ENCODE results near the gene SLX9.

The SLX9 gene

DNA sequence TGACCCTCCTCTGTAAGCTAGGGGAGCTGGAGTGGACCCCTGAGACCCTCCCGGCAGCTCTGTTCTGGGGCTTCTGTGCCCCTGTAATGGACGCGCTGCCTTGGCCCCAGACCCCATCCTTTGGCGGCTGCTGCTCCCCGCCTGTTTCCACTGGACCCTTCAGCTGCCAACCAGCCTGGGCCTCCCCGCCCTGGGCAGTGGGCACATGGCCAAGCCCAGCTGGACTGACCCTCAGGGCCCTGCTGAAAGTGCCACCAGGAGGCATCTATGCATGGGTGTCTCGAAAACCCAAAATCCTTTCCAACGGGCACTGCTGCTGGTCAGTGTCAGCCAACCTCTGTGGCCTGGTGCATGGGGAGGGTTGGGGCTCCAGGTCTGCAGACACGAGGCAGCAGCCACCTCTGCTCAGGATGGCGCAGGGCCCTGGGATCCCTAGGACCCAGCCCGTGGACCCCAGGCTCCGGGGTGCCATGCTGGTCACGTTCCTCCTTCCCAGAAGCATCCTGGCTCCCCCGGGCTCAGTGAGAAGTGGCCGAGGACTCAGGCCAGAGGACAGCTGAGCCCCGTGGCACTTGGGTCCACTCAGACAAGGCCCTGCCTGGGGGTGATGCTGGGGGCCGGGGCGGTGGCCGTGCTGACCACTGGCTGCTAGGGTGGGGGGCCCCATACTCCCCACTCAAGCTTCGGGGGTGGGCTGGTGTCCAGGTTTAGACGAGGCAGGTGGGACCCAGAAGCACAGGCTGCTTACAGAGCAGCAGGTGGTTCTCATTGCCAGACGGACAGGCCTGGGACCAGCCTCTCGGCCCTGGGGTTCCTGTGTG is 46.9 kb downstream of the SLX9 start:
- no peak overlapping the region for H3K27ac Mint-ChIP-seq
- H3K4me3 Mint-ChIP-seq: no peak overlapping the region
- H3K9me3 Mint-ChIP-seq (ENCODE audit: low read depth): no peaks in the 10 kb centered on the region
- H3K4me1 Mint-ChIP-seq (ENCODE audit: low read depth): no peaks in the 10 kb centered on the region
- H3K27me3 Mint-ChIP-seq: no peaks in the 10 kb centered on the region
- H3K36me3 Mint-ChIP-seq: no peaks in the 10 kb centered on the region

DNA sequence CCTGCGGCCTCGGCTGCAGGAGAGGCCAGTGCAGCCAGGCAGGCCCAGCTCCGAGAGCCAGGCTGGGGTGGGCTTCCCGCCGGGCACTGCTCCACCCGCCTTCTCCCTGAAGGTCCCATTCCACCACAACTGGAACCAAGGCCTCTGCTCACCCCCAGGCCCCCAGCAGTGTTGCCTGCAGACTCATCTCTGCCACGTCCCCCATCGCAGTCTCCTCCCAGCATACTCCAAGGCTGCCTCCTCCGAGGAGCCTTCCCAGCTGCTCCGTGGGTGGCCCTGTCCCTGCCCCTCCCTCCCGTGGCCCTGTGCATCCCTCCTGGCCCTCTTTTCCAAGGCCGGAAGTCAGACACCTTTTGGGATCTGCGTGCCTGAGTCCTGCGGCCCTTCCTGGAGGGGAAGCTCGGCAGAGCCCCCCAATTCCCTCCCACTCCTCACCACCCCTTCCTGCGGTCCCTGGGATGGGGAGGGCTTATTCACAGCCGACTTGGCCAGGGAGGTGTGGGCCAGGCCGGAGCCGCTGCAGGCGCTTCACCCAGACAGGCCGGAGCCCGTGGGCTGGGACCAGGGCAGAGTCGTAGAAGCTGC is 47.6 kb downstream of the SLX9 start:
- no peaks in the 10 kb centered on the region for H3K4me1 Mint-ChIP-seq (ENCODE audit: low read depth)
- no peak overlapping the region for H3K27ac Mint-ChIP-seq
- H3K4me3 Mint-ChIP-seq: no peak overlapping the region
- no peaks in the 10 kb centered on the region for H3K36me3 Mint-ChIP-seq
- no peaks in the 10 kb centered on the region for H3K9me3 Mint-ChIP-seq (ENCODE audit: low read depth)
- no peaks in the 10 kb centered on the region for H3K27me3 Mint-ChIP-seq

GRCh38 chr21:44987886-44988606 is 48.2 kb downstream of the SLX9 start:
- Mint-ChIP-seq H3K4me3 (no peak overlapping the region), H3K27ac (no peak overlapping the region), H3K36me3 (no peaks in the 10 kb centered on the region), H3K9me3 (ENCODE audit: low read depth) (no peaks in the 10 kb centered on the region), H3K4me1 (ENCODE audit: low read depth) (no peaks in the 10 kb centered on the region), H3K27me3 (no peaks in the 10 kb centered on the region)

DNA sequence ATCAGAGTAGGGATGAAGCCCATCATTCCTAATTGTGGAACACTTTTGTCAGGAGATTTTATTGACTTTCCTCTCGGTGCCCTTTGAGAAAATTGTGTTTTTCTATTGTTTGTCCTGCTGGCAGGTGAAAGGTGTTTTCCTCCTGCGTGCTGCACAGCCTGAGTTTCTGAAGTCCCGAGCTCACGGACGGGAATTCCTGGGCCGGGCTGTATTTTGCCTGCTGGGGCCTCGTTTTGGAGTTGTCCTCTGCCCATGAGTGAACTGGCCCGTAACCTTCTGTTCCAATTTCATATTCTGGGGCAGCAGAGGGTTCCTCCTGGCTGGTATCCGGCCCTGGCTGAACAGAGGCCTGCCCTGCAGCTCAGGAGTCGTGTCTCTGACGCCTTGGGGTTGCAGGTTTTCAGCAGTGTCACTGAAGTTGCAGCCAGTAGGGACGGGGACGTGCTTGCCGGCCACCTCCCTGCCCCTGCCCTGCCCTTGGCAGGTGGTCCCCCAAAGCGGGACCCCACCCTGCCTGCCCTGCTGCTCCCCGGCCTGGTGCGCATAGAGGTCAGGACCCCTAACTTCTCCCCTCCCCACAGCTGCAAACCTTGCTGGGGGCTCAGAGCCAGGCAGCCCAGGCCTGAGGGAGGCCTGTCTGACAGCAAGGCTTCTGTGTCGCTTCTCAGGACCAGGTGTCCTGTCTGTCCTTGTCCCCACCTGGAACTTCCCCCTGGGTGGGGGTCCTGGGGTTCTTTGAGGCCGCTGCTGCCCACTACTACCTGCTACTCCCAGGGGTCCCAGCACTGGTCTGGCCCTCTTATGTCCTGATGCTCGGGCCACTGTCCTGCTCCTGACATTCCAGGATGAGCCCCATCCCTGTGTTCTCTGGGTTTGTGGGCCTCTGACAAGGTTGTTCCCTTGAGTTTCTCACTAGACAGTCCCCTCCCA is 49.0 kb downstream of the SLX9 start:
- Mint-ChIP-seq H3K27me3 (no peaks in the 10 kb centered on the region), H3K4me1 (ENCODE audit: low read depth) (no peaks in the 10 kb centered on the region), H3K4me3 (no peak overlapping the region), H3K9me3 (ENCODE audit: low read depth) (no peaks in the 10 kb centered on the region), H3K36me3 (no peaks in the 10 kb centered on the region), H3K27ac (no peak overlapping the region)

- Mint-ChIP-seq H3K27ac (no peak overlapping the region), H3K27me3 (no peaks in the 10 kb centered on the region), H3K9me3 (ENCODE audit: low read depth) (no peaks in the 10 kb centered on the region), H3K4me1 (ENCODE audit: low read depth) (no peaks in the 10 kb centered on the region), H3K4me3 (no peak overlapping the region), H3K36me3 (no peaks in the 10 kb centered on the region)
These were observed 49.7 kb downstream of the SLX9 start for GRCh38 chr21:44989537-44989886.

GRCh38 chr21:44989943-44990780 is 50.3 kb downstream of the SLX9 start:
- Mint-ChIP-seq H3K27ac (no peak overlapping the region), H3K27me3 (no peaks in the 10 kb centered on the region), H3K4me1 (ENCODE audit: low read depth) (no peaks in the 10 kb centered on the region), H3K36me3 (no peaks in the 10 kb centered on the region), H3K9me3 (ENCODE audit: low read depth) (no peaks in the 10 kb centered on the region), H3K4me3 (no peak overlapping the region)

DNA sequence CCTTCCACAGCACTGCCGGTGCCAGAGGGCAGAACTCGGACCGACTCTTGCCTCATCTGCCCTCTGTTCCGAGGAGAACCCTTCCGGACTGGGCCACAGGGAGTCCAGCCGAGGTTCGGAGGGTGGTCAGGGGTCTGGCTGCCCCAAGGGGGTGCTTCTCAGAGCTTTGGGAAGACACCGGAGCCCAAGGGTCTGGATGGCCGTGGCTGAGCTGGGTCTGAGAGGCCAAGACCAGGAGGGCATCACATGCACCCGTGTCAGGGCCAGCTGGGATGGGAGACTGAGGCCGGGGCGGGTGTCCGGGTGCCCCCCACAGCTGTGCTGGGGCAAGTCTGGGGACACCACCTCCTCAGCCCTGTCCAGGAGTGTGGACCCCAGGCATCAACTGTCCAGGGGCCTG is 51.1 kb downstream of the SLX9 start:
- Mint-ChIP-seq H3K4me1 (ENCODE audit: low read depth) (no peaks in the 10 kb centered on the region), H3K9me3 (ENCODE audit: low read depth) (no peaks in the 10 kb centered on the region), H3K4me3 (no peak overlapping the region), H3K27ac (no peak overlapping the region), H3K36me3 (no peaks in the 10 kb centered on the region), H3K27me3 (no peaks in the 10 kb centered on the region)

DNA sequence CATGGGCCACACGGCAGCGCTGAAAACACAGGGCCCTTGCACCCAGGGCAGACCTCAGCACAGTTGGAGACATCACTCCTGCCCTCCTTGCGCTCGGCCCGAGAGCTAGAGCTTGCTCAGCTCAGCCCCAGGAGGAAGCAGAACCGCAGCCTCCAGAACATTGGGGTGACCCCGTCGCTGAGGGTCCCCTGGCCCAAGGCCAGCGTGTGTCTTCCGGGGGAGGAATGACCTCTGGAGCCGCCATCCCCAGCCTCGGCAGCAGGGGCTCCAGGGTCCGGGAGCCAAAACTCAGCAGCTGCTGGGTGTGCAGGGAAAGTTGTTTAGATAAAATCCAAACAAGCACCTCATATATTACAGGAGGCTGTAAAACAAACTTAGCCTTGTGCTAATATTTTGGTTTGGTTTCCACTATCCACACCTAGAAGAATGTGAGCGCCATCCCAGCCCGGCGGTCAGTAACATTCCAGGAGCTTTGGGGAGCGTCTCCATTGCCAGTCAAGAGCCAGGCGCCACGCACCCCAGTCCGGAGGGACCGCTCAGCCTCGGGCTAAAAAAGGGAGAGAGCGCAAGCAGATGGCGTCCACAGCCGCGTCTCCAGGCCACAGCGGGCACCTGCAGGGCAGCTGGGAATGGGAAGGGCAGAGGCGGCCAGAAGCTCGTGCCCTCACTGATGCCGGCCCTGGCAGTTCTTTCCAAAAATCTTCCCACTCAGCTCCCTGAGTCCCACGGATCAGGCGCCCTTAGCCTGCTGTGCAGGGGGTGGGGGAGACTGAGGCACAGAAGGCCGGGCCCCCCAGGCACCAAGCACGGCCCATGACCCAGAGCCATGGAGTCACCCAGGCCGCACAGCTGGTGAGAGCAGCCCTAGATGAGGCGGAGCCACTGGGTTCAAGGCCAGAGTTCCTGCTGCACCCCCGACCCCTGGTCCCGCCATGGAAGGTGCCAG is 52.0 kb downstream of the SLX9 start:
- H3K27me3 Mint-ChIP-seq: no peaks in the 10 kb centered on the region
- H3K4me1 Mint-ChIP-seq (ENCODE audit: low read depth): no peaks in the 10 kb centered on the region
- H3K9me3 Mint-ChIP-seq (ENCODE audit: low read depth): no peaks in the 10 kb centered on the region
- H3K27ac Mint-ChIP-seq: no peak overlapping the region
- no peaks in the 10 kb centered on the region for H3K36me3 Mint-ChIP-seq
- no peak overlapping the region for H3K4me3 Mint-ChIP-seq

DNA sequence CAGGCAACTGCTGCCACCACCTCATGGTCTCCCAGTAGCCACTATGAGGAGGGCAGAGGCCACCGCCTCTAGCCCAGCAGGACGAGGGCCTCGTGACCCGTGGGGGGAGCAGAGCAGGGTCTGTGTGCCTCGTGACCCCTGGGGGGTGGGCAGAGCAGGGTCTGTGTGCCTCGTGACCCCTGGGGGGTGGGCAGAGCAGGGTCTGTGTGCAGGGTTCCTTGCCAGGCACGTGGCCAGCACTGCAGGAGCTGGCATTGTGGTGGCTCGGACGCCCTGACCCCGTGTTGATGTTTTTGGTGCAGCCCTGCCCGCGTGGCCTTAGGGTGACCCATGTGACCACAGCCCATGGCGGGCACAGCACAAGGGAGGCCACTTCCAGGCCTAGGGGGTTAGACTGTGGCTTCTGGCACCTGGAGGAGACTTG is 52.8 kb downstream of the SLX9 start:
- H3K4me3 Mint-ChIP-seq: no peak overlapping the region
- H3K9me3 Mint-ChIP-seq (ENCODE audit: low read depth): no peaks in the 10 kb centered on the region
- no peaks in the 10 kb centered on the region for H3K27me3 Mint-ChIP-seq
- no peaks in the 10 kb centered on the region for H3K4me1 Mint-ChIP-seq (ENCODE audit: low read depth)
- H3K27ac Mint-ChIP-seq: no peak overlapping the region
- no peaks in the 10 kb centered on the region for H3K36me3 Mint-ChIP-seq

DNA sequence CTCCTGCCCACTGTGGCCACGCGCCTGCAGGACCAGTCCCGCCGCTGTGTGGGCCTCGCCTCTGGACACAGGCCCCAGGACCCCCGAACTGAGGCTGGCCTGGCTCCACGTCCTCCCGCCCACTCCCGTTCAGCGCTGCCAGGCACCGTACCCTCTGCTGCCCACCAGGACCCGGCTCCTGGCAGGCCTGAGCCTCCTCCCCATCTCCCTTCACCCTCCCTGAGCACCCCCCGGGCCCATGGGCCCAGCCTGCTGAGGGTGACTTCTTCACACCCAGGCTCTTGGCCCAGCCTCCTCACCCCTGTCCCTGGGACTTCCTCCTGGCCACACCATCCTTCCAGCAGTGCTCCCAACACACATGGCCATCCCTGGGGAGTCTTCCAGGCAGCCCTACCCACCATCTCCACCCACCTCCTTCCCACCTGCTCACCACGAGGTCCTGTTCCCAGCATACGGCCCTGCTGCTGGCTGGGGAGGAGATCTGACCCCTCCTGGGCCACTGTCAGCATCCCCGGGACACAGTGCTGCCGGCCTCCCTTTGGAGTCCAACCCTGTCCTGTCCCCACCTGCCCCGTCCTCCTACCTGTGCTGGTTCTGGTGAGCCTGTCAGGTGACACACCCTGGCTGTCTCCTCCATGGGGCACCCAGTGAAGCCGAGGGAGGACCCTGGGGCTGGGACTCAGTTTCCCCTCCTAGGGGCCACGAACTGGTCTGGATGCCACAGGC is 53.7 kb downstream of the SLX9 start:
- no peaks in the 10 kb centered on the region for H3K9me3 Mint-ChIP-seq (ENCODE audit: low read depth)
- no peak overlapping the region for H3K4me3 Mint-ChIP-seq
- H3K36me3 Mint-ChIP-seq: no peaks in the 10 kb centered on the region
- no peaks in the 10 kb centered on the region for H3K27me3 Mint-ChIP-seq
- no peak overlapping the region for H3K27ac Mint-ChIP-seq
- no peaks in the 10 kb centered on the region for H3K4me1 Mint-ChIP-seq (ENCODE audit: low read depth)

GRCh38 chr21:44994047-44994694 is 54.3 kb downstream of the SLX9 start:
- H3K4me3 Mint-ChIP-seq: no peak overlapping the region
- peaks cover 2% of the 10 kb centered on the region for H3K27me3 Mint-ChIP-seq
- H3K9me3 Mint-ChIP-seq (ENCODE audit: low read depth): no peaks in the 10 kb centered on the region

DNA sequence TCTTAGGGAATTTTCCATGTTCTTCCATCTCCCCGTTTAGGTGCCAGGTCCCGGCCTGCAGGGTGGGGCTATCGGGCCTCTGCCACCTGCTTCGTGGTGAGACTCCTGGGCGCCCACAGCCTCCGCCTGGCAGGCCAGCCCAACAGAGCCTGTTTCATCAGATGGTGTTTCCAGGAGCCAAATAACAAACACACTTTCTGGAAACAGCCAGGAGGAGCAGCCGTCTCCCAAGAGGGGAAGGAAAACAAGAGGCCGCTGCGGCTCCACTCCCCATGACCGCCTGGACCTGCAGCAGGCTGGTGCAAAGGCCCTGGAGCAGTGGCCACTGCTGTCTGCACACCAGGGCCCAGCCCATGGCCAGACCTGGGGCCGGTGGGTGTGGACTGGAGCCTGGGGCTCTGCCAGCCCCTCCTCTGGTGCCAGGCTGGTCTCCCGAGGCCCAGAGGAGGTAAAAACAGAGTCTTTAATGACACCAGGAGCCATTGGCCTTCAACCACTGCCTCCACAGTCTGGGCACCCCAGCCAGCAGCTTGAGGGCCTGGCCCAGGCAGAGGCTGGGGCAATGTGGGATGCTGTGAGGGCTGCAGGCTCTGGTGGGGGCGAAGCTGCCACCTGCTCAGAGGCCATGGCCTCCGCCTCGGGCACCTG is 55.0 kb downstream of the SLX9 start:
- Mint-ChIP-seq H3K27ac (no peak overlapping the region), H3K9me3 (ENCODE audit: low read depth) (no peaks in the 10 kb centered on the region), H3K4me1 (ENCODE audit: low read depth) (no peaks in the 10 kb centered on the region), H3K4me3 (no peak overlapping the region), H3K36me3 (no peaks in the 10 kb centered on the region), H3K27me3 (peaks cover 2% of the 10 kb centered on the region)

More at GRCh38 chr21:44994047-44994694, 54.3 kb downstream of the SLX9 start:
- no peak overlapping the region for H3K27ac Mint-ChIP-seq
- no peaks in the 10 kb centered on the region for H3K36me3 Mint-ChIP-seq
- no peaks in the 10 kb centered on the region for H3K4me1 Mint-ChIP-seq (ENCODE audit: low read depth)
